Hepatocyte (in vitro differentiated cells): ENCODE data around the gene PSMB10.

Source experiments
- EZH2 ChIP-seq: fragments of 200-600 bp; sonication (generic); IDR thresholded peaks from 2 replicates; pipeline ENCODE4 v1.6.1; 2016; ENCODE audit warnings: antibody characterized with exemption, mild to moderate bottlenecking, borderline replicate concordance
- TF ChIP-seq, protein P1 (sequence below): fragments of 200-600 bp; sonication (generic); IDR thresholded peaks from 2 replicates; pipeline ENCODE4 v1.5.1; 2016; ENCODE audit warnings: antibody characterized with exemption, mild to moderate bottlenecking; ENCODE audit not compliant: poor library complexity

DNA sequence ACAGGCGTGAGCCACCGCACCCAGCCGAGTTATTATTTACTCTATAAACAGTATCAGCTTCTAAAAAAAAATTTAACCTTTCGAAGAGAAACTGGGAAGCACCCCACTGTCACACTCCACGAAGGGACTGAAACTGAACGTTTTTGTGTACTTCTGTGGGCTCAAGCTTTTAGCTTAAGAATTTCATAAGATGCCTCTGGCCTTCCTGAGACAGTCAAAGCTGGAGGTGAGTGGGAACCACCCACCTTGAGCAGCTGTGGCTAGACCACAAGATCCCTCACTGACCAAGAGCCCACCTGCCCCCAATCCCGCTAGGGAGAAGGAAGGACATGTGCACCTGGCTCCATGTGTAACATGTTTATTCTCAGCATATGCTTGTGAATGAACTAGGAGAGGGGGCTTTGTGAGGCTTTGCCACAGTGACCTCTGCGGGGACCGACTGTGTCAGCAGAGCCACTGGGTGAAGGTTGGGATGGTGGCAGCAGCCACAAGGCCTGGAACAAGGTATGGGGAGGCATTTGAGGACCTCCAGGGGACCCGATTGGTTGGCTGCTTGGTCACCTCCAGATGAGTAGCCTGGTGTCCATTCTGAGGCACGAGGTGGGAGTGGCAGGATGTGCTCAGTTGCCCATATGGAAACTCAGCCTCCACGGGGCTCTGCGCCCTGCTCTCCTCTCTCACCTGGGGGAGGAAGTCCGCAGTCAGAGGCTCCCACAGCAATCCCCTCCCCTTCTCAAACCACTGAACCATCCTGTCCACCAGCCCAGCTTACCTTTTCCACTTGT lies 38.9 kb upstream of the PSMB10 start:
- TF ChIP-seq, protein P1, sequence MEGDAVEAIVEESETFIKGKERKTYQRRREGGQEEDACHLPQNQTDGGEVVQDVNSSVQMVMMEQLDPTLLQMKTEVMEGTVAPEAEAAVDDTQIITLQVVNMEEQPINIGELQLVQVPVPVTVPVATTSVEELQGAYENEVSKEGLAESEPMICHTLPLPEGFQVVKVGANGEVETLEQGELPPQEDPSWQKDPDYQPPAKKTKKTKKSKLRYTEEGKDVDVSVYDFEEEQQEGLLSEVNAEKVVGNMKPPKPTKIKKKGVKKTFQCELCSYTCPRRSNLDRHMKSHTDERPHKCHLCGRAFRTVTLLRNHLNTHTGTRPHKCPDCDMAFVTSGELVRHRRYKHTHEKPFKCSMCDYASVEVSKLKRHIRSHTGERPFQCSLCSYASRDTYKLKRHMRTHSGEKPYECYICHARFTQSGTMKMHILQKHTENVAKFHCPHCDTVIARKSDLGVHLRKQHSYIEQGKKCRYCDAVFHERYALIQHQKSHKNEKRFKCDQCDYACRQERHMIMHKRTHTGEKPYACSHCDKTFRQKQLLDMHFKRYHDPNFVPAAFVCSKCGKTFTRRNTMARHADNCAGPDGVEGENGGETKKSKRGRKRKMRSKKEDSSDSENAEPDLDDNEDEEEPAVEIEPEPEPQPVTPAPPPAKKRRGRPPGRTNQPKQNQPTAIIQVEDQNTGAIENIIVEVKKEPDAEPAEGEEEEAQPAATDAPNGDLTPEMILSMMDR, result no peak
- TF ChIP-seq EZH2, result no peak
